HTERT RPE-1 (cell line): ENCODE measurements around the gene RAB3IL1.

Source experiments
- in situ Hi-C: fragments of 300-500 bp; cut with MboI; formaldehyde crosslinking; loops from 4 replicates; pipeline ENCODE4 v1.14.3; 2020; ENCODE audit warnings: low sequenced_read_pairs

RAB3IL1 gene

DNA sequence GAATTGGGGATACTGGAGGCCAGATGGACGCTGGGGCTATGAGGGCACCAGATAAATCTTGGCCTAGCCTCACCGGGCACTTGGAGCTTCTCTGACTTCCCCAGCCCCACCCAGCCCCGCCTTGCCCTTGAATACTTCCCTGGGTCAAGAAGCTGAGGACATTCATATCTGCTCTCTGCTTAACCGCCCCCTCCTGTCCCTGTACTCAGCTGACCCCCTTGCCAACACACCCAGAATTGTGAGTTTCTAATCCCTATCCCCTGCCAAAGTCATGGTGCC, 48.0 kb downstream of the RAB3IL1 start:
- in situ Hi-C loops: no loop called here

- in situ Hi-C loops: no loop called here
Observed at GRCh38 chr11:61868571-61869428, 48.6 kb downstream of the RAB3IL1 start.

DNA sequence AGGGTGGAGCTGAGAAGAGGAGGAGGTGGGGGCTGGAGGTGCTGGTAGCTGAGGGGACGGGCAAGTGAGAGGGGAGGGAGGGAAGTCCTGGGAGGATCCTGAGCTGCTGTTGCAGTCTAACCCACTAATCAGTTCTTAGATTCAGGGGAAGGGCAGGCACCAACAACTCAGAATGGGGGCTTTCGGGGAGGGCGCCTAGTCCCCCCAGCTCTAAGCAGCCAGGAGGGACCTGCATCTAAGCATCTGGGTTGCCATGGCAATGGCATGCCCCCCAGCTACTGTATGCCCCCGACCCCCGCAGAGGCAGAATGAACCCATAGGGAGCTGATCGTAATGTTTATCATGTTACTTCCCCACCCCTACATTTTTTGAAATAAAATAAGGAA, 50.4 kb downstream of the RAB3IL1 start:
- in situ Hi-C loops: no loop called here

GRCh38 chr11:61866231-61866957, 51.0 kb downstream of the RAB3IL1 start:
- in situ Hi-C loops: no loop called here

DNA sequence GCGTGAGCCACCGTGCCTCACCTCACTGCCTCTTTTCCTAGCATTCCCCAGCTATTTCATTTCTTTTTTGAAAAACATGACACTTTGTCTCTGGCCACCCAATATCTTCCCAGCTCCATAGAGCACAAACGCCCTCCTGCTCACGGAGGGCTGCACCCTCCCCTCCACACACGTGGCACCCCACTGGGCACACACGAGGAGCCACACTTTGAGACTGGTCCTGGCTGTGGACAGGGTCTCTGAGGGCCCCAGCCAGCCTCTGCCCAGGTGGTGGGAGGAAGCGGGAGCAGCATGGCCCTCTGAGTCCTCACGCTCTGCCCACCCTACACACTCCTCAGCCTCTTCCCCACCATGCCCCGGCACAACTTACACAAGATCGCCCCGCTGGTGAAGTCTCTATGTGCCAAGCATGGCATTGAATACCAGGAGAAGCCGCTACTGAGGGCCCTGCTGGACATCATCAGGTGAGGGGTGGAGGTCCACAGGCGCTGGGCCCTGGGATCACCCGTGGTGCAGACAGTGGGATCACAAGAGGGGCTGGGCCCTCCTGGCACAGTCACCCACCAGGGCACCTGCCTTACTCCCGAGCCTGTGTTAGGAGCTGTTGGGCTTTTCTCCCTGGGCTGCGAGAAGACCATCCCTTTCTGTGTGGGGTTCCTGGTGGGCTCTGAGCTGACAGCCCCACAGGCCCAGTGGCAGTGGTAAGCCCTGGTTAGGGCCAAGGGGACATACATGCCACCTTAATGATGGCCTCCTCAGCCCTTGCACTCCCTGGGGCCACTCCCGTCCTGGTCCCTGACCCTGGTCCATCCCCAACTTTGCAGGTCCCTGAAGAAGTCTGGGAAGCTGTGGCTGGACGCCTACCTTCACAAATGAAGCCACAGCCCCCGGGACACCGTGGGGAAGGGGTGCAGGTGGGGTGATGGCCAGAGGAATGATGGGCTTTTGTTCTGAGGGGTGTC, 52.3 kb downstream of the RAB3IL1 start:
- in situ Hi-C loops: no loop called here

- in situ Hi-C loops: no loop called here
Observed at GRCh38 chr11:61863548-61864081, 53.8 kb downstream of the RAB3IL1 start.

DNA sequence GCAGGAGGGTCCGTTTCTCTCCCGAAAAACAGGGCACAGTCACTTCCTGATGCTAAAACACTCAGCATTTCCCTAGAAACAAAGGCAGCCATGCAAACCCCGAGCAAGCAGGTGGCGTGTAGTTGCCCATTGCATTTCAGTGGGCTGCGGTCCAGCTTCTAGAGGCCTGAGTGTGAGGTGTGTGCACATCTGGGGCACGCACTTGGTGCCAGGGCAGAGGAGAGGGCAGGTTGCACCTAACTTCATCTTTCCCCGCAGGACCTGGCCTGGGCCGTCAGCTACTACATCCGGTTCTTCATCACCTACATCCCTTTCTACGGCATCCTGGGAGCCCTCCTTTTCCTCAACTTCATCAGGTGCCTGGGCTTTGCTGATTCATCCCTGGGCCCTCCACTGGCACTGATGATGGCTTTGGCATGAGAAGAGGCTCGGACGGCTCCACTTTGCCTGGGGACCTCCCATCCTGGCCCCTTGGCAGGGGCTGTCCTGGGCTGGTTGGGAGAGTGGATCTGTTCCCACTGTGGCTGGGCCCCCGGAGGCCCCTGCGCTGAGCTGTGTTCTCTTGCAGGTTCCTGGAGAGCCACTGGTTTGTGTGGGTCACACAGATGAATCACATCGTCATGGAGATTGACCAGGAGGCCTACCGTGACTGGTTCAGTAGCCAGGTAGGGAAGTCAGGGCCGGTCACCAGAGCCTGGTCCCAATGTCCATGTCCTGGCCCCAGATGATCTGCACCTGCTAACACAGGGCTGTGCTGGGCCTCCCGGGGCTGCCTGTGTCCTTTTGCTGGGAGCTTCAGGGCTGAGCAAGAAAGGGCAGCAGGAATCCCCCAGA, 54.4 kb downstream of the RAB3IL1 start:
- in situ Hi-C loops: no loop called here

DNA sequence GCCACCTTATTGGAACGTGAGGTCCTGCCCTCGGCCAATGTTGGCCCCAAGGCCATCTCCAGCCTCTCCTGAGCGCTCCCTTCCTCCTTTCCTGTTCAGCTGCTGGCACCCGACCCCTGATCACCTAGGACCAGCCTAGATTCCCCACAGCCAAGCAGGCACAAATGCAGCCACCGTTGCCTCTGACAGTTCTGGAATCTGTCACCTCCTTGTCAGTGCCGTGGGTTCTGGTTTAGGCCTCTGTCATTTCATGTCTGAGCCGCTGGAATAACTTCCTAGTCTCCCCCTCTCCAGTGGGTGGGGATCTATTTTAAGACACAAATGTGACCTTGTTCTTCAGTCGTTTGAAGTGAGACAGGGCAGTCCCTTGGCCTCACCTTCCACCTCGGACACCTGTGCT, 55.7 kb downstream of the RAB3IL1 start:
- in situ Hi-C loops: no loop called here

DNA sequence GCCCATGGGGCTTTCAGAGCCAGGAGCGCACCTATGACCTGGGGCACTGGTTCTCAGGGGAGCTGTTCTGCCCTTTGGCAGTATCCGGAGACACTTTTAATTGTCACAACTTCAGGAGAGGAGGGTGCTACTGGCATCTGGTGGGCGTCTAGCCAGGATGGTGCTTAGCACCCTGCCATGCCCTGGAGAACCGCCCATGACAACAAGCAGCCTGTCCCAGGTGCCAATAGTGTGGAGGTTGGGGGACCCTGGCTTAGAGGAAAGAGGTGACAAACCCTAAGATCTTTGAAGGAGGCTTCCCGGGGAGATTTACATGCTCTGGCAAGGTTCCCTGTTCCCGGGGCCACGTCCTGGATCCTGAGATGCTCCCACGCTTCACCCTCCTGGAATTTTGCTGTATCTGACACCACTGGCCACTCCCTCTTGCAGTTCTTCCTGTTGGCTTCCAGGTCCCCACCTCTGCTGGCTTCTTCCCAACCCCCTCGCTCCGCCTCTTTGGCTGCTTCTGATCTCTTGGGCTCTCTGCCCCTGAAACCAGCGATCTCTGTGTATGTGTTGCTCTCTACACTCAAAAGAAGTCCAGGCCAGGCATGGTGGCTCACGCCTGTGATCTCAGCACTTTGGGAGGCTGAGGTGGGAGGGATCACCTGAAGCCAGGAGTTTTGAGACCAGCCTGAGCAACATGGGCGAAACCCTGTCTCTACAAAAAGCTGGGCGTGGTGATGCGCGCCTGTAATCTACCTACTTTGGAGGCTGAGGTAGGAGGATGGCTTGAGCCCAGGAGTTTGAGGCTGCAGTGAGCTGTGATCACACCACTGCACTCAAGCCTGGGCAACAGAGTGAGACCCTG, 57.1 kb downstream of the RAB3IL1 start:
- in situ Hi-C loops: no loop called here

- in situ Hi-C loops: no loop called here
Observed at GRCh38 chr11:61855939-61856680, 61.3 kb downstream of the RAB3IL1 start.

DNA sequence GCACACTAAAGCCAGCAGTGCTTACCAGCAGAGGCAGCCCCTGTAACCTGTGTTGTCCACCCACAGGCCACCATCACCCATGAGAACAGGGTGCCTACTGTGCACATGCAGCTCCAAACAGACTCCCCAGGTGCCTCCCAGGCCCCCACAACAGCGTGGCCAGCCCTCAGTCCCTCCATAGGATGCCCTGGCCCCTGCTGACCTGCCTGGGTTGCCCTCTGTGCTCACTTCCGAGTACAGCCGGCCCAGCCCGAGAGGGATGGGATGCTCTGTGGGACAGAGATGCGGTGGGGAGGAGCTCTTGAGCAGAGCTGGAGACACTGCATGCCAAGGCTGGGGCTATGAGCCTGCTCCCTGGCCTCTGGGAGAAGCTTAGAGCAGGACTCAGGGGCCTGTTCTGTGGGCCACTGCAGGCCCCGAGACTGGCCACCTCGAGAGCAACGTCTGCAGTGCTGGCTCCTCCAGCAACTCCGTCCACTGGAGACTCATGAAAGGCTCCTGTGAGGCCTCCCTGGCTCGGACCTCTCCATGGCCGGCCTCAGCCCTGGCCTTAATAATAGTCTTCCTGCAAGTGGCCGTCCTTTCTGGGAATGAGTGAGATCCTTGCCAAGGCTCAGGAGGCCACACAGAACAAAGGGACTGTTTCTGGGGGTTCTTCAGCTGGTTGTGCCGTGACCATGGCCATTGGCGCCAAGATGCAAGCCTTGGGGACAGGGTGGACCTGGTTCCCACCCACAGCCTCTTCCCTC, 62.2 kb downstream of the RAB3IL1 start:
- in situ Hi-C loops: no loop called here

DNA sequence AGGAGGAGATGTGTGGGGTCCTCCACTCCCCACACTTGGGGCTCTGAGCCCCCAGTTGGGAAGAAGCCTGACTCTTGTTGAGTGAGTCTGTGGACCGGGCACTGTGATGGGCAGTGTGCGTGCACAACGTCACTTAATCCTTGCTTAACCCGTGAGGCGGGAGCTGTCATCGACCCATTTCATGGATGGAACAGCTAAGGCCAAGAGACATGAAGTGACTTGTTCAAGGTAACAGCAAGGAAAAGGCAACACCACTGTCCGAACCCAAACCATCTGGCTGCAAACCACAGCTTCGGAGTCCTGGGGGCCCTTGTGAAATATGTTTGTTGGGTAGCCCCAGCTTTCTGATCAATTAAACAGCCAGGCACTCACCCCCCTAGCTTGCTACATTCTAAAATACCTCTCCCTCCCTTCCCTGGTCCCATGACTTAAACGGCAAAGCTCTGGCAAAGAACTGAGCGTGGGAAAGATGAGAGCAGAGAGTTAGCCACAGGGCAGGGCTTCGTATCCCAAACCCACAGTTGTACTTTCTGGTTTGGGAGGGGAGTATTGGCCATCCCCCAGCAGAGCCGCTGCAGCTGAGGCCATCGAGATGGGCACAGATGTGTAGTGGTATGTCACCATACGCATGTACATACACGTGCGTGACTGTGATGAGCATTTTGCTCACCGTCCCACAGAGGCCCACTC, 63.0 kb downstream of the RAB3IL1 start:
- in situ Hi-C loops: no loop called here

GRCh38 chr11:61853698-61854169, 63.6 kb downstream of the RAB3IL1 start:
- in situ Hi-C loops: no loop called here

GRCh38 chr11:61851900-61852295, 65.5 kb downstream of the RAB3IL1 start:
- in situ Hi-C loops: no loop called here

GRCh38 chr11:61851113-61851899, 66.1 kb downstream of the RAB3IL1 start:
- in situ Hi-C loops: no loop called here

GRCh38 chr11:61850687-61851086, 66.7 kb downstream of the RAB3IL1 start:
- in situ Hi-C loops: no loop called here
